ENCODE measurements around the gene STXBP5.

The STXBP5 gene

DNA sequence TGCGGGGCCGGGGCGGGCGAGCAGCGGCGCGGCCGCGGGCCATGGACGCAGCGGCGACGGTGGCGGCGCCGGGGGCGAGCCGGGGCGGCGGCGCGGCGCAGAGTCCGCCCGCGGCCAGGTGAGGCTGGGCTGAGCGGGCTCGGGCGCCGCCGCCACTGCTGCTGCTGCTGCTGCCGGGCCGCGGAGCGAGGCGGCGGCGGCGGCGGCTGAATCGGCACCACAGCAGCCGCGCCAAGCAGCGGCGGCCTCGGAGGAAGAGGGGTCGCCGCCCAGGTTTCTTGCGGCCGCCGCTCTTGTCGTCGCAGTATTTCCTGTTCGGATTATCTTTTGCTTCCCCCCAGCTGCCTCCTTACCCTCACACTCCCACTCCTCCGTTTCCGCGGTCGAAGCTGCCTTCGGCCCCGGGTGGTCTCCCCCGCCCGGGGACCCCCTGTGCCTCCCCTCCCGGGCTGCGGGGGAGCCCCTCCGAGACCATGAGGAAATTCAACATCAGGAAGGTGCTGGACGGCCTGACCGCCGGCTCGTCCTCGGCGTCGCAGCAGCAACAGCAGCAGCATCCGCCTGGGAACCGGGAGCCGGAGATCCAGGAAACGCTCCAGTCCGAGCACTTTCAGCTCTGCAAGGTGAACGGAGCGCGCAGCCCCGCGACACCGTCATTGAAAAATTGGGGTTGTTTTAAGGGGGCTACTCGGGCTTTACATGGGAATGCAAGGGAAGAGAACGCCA, at the start of gene STXBP5:
Gene STXBP5, plus strand, starts transcription at position 358 of the 726 bp plus-strand sequence. Its CDS starts 116 bp downstream, at position 474.
- peak; percentile 56 for DNase-seq

GRCh38 chr6:147154454-147154853, 49.8 kb upstream of the STXBP5 start:
- DNase-seq = no peak

DNA sequence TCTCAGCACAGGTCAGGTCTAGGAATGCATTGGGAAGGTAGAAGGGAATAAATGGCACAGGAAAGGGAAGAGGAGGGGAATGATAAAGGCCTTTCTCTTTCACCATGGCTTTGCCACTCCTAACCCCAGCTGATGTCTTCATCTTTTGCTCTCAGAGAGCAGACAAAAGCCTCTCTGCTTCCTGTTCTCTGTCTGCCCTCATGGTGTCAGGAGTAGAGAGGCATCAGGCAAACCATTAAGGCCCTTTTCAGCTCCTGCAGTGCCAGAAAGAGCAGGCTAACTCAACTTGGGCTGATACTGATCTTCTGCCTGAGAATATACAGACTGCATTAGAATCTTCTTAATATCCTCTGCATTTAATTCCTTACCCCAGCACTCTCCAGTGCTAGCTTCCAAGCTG, 48.0 kb upstream of the STXBP5 start:
- no peak for DNase-seq

GRCh38 chr6:147156799-147157382, 47.3 kb upstream of the STXBP5 start:
- DNase-seq = no peak

DNA sequence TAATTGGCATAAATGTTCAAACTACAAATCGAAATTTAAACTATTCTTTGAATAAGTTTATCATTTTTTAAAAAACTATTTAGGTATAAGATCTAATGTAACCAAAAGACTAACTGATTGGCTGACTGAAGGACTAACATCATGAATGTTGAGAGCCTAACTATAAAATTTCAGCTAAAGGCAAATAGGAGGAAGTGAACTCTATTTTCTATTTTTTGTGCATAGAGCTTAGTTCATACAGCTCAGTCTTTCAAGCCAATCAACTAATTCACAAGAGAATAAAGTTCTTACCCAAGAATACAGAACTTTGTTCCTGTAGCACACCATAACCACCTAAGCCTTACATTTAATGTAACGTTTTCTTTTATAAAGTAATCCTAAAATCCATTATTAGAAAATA, 46.3 kb upstream of the STXBP5 start:
- DNase-seq = no peak

- DNase-seq = no peak
Observed at GRCh38 chr6:147158881-147159280, 45.3 kb upstream of the STXBP5 start.

DNA sequence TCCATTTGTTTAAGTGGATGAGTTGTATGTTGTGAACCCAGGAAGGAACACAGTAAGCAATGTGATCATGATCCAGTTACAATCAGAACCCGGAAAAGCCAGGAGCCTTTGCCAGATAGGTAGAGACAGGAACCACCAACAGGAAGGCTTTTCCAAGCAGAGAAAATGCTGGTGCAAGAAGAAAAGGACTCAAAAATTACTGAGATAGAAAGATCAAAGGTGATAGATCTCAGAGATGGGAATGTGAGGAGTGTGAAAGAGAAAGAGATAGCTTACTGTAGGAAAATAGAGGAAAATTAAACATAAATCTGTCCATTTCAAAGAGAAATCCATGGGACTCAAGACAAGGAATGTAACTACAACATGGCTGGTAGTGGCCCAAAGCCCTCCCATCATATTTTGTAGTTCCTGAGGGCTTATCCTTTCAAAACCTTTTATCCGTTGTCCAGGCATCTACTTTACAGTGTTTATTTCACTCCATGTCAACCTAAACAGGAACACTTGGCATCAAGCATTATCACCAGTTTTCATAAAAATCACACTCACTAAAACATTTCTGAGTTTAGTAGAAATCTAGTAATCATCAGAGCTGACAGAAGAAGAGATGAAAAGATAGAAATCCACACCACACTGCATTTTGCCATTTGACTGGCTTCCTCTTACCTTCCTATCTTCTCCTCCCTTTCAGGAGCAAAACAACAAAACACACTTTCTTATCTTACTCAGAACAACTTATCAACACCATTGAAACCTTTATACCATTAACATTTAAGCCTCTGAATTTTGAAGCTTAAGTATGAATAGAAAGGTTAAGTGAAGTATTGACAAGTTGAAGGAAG, 44.5 kb upstream of the STXBP5 start:
- no peak for DNase-seq

DNA sequence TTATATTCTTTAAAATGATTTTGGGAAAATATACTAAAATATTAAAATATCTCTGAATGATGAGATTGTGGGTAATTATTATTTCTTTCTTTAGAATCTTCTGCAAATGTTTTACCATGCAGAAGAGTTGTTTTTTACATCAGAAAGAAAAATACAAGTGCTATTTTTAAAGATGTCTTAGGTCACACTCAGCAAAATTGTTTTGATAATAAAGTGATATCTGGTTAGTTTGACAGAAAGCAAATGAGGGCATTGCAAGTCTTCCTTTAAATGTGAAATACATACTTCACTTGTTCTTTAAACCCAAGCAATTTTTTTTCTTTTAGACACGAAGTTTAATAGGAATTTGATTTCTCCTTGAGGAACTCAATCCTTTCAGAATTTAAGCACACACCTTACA, 43.6 kb upstream of the STXBP5 start:
- DNase-seq = no peak

- no peak for DNase-seq
Observed at GRCh38 chr6:147161253-147161973, 42.8 kb upstream of the STXBP5 start.

- DNase-seq = no peak
Observed at GRCh38 chr6:147161974-147162495, 42.2 kb upstream of the STXBP5 start.

DNA sequence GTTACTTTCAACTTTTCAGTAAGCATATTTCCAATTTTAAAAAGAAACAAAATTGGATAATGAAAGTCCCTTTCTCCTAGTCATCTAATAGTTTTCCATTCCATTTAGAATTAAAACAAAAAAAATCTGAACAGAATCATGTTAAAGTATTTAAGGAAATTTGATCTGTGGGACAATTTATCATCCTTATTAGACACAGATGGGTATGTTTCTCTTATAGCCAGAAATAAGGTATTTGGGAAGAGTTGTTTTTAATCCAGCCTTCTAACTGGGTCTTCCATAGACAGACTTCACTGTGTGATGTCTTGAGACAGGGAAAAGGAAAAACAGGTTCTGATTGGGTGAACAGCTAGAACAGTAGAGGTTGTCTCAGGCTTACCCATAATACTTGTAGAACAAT, 39.5 kb upstream of the STXBP5 start:
- no peak for DNase-seq

DNA sequence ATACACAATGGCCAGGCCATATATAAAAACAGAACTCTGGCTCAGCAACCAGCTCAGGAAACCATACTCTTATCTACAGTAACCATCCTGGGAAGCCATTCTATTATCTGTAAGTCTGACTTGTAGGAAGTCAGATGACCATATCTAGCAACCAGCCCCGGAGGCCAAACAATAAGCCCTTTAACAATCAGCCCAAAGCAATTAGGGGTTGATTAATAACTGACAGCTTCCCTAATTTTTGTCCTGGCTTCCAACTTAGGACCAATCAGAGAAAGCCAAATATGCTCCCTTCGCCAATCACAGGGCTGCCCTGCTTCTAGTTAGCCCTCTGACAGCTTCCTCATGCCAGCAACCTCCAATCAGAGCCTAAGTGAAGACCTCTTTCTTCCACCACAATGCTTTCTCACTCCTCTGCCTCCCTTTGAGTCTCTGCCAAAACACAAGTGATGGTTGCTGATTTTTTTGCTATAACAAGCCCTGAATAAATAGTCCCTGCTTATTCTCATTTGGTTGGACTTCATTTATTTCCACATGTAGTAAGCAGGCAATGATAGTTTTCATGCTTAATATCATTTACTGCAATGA, 37.8 kb upstream of the STXBP5 start:
- no peak for DNase-seq

DNA sequence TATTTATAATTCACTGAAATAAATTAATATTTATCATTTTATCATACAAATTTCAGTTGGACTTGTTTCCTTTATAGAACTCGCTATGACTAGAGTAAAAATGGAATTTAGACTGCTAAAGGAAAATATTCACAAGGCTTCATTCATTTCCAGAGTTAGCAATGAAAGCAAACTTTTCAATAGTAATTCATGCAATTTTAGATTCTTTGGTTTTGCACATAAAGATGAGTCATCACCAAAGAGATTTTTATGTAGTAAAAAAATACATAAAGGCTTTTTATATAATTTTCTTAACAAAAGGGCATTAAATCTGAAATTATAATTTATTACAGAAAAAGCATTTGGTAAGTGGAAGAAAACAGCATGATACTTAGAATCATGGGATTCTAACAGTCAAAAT, 37.2 kb upstream of the STXBP5 start:
- no peak for DNase-seq

- no peak for DNase-seq
Observed at GRCh38 chr6:147167576-147168461, 36.4 kb upstream of the STXBP5 start.

- no peak for DNase-seq
Observed at GRCh38 chr6:147169529-147169928, 34.7 kb upstream of the STXBP5 start.

GRCh38 chr6:147170269-147170668, 33.9 kb upstream of the STXBP5 start:
- DNase-seq = no peak

- DNase-seq = no peak
Observed at GRCh38 chr6:147173140-147173539, 31.1 kb upstream of the STXBP5 start.

GRCh38 chr6:147173675-147174308, 30.4 kb upstream of the STXBP5 start:
- DNase-seq = no peak

- DNase-seq = no peak
Observed at GRCh38 chr6:147176795-147177194, 27.4 kb upstream of the STXBP5 start.

- no peak for DNase-seq
Observed at GRCh38 chr6:147177286-147177685, 26.9 kb upstream of the STXBP5 start.

DNA sequence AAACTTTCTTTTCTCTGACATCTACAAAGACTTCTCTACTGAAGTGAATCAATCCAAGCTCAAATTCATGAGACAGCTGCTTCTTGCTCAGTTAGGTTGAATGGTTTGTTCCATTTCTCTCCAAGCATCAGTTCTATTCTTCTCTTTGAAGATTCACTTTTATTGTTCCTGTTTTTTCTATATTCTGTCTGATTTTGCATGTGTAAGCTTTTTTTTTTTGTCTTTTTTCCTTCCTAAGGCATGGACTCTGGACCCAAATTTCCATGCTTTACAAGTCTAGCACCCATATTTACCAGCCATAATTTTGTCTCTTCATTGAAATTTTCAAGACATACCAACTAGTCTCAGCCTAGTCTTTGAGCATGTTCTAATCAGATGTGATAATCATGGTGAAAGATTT, 25.9 kb upstream of the STXBP5 start:
- no peak for DNase-seq
